Muscle of leg (tissue), 11 donors: ENCODE results near the gene PRKCZ. TPM values are rescaled to one million over a fixed set of nuclear protein-coding genes. Genes with fewer than 3 reads are reported as not detected.

Experiments used
- DNase-seq: peaks from one replicate; pipeline ENCODE4 v3.0.0; 2013
- H3K27ac ChIP-seq: one replicate; pipeline ENCODE4 v1.5.1; 2013; ENCODE audit warnings: mild to moderate bottlenecking, low read length, control low read depth
- H3K27me3 ChIP-seq: one replicate; pipeline ENCODE4 v1.6.1; 2013; ENCODE audit warnings: low read length; ENCODE audit not compliant: control insufficient read depth, insufficient read depth
- H3K36me3 ChIP-seq: one replicate; pipeline ENCODE4 v1.6.1; 2013; ENCODE audit warnings: low read length; ENCODE audit not compliant: control insufficient read depth, insufficient read depth
- H3K4me1 ChIP-seq: one replicate; pipeline ENCODE4 v1.6.1; 2013; ENCODE audit warnings: low read length; ENCODE audit not compliant: control insufficient read depth, insufficient read depth
- H3K4me3 ChIP-seq: one replicate; pipeline ENCODE4 v1.5.1; 2013; ENCODE audit warnings: low read length, control low read depth
- H3K9me3 ChIP-seq: replicated peaks from 2 replicates; pipeline ENCODE4 v1.6.1; 2013; ENCODE audit warnings: low read depth, low read length; ENCODE audit not compliant: control insufficient read depth
- WGBS: methylation state at CpG from one replicate; pipeline ENCODE4 v1.1.5; 2013; ENCODE audit warnings: missing lambda C conversion rate; ENCODE audit not compliant: insufficient coverage; 5-methylcytosine and 5-hydroxymethylcytosine counted together
- polyA plus RNA-seq, 8 donors: library from polyadenylated mRNA; unstranded; fragments of 120-200 nt; gene quantifications; one replicate each; pipeline versions ENCODE4 v1.2.1 to v1.2.3, GENCODE V29; 2013; ENCODE audit warnings: inconsistent platforms in 1 of 8, low replicate concordance in 1 of 8; ENCODE audit not compliant: insufficient read length in 8 of 8, insufficient read depth in 1 of 8
- total RNA-seq: library from RNA; stranded (reverse); fragments of 120-200 nt; gene quantifications from one replicate; pipeline ENCODE4 v1.2.4, GENCODE V29; 2013

PRKCZ gene
- total and polyA plus RNA-seq, 9 donors, result 4.0 to 10.5 (median 5.7) TPM

- WGBS, result under 1% methylated on average over 100 of the region's 100 CpGs
- Histone ChIP-seq H3K27ac (peak within 1 kb of the TSS; percentile 96), H3K4me1 (peaks cover 50% of the 10 kb centered on the region), H3K27me3 (no peaks in the 10 kb centered on the region), H3K4me3 (peak within 1 kb of the TSS; percentile 77), H3K9me3 (no peaks in the 10 kb centered on the region), H3K36me3 (peaks cover 3% of the 10 kb centered on the region)
- DNase-seq, result no peak
Measured at GRCh38 chr1:2228157-2228594, 178.0 kb downstream of the PRKCZ start, which contains the start of gene SKI. SKI (plus strand) TSS chr1:2228319; CDS start chr1:2228767, 448 bp downstream.

- H3K27ac ChIP-seq, result no peak overlapping the region
- DNase-seq, result no peak
- WGBS, result 0% methylated on average over 50 of the region's 50 CpGs
- peak overlapping the region; percentile 65 for H3K4me3 ChIP-seq
- H3K36me3 ChIP-seq, result peaks cover 3% of the 10 kb centered on the region
- H3K4me1 ChIP-seq, result peaks cover 55% of the 10 kb centered on the region
- no peaks in the 10 kb centered on the region for H3K27me3 ChIP-seq
- H3K9me3 ChIP-seq, result no peaks in the 10 kb centered on the region
Measured at GRCh38 chr1:2228694-2229036, 178.5 kb downstream of the PRKCZ start.

DNA sequence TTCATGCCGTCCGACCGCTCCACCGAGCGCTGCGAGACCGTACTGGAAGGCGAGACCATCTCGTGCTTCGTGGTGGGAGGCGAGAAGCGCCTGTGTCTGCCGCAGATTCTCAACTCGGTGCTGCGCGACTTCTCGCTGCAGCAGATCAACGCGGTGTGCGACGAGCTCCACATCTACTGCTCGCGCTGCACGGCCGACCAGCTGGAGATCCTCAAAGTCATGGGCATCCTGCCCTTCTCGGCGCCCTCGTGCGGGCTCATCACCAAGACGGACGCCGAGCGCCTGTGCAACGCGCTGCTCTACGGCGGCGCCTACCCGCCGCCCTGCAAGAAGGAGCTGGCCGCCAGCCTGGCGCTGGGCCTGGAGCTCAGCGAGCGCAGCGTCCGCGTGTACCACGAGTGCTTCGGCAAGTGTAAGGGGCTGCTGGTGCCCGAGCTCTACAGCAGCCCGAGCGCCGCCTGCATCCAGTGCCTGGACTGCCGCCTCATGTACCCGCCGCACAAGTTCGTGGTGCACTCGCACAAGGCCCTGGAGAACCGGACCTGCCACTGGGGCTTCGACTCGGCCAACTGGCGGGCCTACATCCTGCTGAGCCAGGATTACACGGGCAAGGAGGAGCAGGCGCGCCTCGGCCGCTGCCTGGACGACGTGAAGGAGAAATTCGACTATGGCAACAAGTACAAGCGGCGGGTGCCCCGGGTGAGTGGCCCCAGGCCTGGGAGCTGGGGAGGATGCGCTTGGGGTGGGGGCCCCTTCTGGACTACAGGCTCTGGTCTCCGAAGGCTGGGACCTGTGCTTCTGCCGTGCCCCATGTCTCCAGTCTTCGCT, 179.0 kb downstream of the PRKCZ start:
- Histone ChIP-seq H3K27me3 (no peaks in the 10 kb centered on the region), H3K4me1 (peaks cover 61% of the 10 kb centered on the region), H3K36me3 (peaks cover 3% of the 10 kb centered on the region), H3K27ac (peak overlapping the region; percentile 86), H3K4me3 (peak overlapping the region; percentile 65), H3K9me3 (no peaks in the 10 kb centered on the region)
- WGBS, result 2% methylated on average over 77 of the region's 77 CpGs
- peak; percentile 83 for DNase-seq

DNA sequence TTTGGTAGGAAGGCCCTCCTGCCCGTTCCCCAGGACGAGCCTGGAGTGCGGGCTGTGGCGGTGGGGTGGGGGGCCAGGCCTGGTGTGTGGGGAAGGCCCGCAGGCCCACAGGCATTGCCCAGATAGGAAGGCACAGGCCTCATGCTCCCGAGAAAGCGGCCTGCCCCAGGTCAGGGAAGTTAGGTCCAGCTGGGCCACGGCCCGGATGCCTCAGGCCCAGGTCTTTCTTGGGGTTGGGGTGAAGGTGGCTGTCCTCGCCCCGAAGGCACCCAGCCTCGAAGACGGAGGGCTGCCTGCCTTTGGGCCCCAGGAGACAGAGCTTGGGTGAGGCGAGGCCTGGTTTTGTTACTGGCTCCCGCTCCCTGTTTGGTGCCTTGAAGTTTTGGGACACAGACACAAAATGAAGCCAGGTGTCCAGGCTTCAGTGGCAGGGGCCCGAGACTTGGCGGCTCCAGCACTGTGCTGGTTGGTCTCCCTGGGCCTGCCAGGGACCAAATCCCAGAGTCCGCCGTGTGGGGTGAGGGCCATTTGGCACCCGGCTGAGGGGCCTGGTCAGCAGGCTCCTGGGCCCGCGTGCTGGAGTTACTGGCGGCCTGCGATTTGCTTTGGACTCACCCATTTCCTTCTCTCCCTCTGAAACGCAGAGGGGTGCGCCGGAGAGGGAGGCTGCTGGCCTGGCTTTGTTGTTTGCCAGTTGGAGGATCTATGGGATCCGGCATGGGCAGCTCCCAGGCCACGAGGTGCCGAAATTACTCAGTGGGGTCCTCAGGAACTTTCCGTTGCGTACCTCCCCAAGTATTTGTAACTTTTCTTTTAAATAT, 179.9 kb downstream of the PRKCZ start:
- peak; percentile 63 for DNase-seq
- Histone ChIP-seq H3K4me1 (peaks cover 63% of the 10 kb centered on the region), H3K4me3 (peak overlapping the region; percentile 65), H3K27ac (peak overlapping the region; percentile 86), H3K27me3 (no peaks in the 10 kb centered on the region), H3K36me3 (peaks cover 3% of the 10 kb centered on the region), H3K9me3 (no peaks in the 10 kb centered on the region)
- 11% methylated on average over 20 of the region's 32 CpGs for WGBS

GRCh38 chr1:2230781-2231531, 180.7 kb downstream of the PRKCZ start:
- peak overlapping the region; percentile 65 for H3K4me3 ChIP-seq
- peaks cover 71% of the 10 kb centered on the region for H3K4me1 ChIP-seq
- peak; percentile 63 for DNase-seq

DNA sequence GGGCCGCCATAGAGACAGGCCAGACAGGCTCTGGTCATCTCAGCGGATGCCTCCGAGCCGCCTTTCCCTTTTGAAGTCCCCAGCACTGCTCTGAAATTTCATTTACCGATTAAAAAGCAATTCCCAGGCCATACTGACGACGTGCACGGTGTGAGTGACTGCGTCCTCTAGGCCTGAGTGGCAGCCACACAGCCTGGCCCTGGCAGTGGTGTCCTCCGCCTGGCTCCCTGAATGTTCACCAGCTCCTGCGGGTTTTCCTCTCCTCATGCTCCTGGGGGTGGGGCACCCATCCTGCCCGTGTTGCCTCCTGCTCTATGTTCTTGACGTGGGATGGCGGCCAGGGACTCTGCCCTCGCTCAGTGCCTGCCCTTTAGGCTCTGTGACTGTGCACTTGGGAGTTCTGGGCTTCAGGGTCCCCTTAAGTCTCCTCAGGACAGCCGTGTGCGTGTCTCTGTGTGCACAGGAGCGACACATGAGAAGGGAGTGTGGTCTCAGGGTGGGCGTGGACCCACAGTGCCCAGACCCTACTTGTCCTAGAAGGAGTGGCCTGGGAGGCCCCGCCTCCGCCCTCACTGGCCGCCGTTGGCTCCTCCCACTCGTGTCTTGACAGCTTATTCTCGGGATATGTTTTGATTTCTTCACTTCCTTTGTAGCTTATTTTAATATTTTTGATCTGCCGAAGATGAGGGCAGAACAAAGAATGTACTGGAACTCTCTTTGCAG, 181.5 kb downstream of the PRKCZ start:
- DNase-seq, result peak; percentile 71
- peaks cover 3% of the 10 kb centered on the region for H3K36me3 ChIP-seq
- peaks cover 68% of the 10 kb centered on the region for H3K4me1 ChIP-seq
- WGBS, result 14% methylated on average over 23 of the region's 26 CpGs
- H3K27ac ChIP-seq, result peak overlapping the region; percentile 86
- H3K27me3 ChIP-seq, result no peaks in the 10 kb centered on the region
- peak overlapping the region; percentile 65 for H3K4me3 ChIP-seq
- H3K9me3 ChIP-seq, result no peaks in the 10 kb centered on the region

More at GRCh38 chr1:2230781-2231531, 180.7 kb downstream of the PRKCZ start:
- WGBS, result 12% methylated on average over 23 of the region's 30 CpGs
- H3K9me3 ChIP-seq, result no peaks in the 10 kb centered on the region
- H3K27ac ChIP-seq, result peak overlapping the region; percentile 86
- H3K27me3 ChIP-seq, result no peaks in the 10 kb centered on the region
- peaks cover 3% of the 10 kb centered on the region for H3K36me3 ChIP-seq

GRCh38 chr1:2232255-2232915, 182.2 kb downstream of the PRKCZ start:
- Histone ChIP-seq H3K36me3 (peaks cover 3% of the 10 kb centered on the region), H3K4me1 (peaks cover 71% of the 10 kb centered on the region), H3K9me3 (no peaks in the 10 kb centered on the region), H3K27ac (peak overlapping the region; percentile 79), H3K4me3 (peak overlapping the region; percentile 33), H3K27me3 (no peaks in the 10 kb centered on the region)
- WGBS, result 27% methylated on average over 9 of the region's 17 CpGs
- DNase-seq, result no peak

DNA sequence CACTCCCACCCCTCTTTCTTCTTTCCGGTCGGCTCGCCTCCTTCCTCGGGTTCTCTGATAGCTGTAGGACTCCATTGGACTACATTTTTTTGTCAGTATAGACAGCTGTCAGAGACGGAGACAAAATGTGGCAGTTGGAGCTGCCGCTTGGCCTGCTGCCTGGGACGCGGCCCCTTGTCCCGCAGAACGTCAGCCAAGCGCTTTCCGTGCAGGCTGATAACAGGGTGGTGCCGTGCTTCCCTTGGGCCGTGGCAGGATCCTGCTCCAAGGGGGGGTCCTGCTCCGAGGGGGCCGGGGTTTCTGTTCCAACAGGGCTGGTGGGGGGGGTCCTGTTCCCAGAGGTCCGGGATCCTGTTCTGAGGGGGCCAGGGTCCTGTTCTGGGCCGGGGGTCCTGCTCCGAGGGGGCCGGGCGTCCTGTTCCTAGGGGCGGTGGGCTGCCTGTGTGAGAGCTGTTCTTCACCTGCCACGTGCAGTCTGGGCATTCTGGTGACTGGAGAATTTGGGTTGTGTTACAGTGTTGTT, 182.8 kb downstream of the PRKCZ start:
- DNase-seq, result no peak
- no peaks in the 10 kb centered on the region for H3K27me3 ChIP-seq
- H3K36me3 ChIP-seq, result peaks cover 4% of the 10 kb centered on the region
- no peaks in the 10 kb centered on the region for H3K9me3 ChIP-seq
- peaks cover 77% of the 10 kb centered on the region for H3K4me1 ChIP-seq
- 23% methylated on average over 21 of the region's 23 CpGs for WGBS
- peak overlapping the region; percentile 33 for H3K4me3 ChIP-seq
- H3K27ac ChIP-seq, result peak overlapping the region; percentile 79

DNA sequence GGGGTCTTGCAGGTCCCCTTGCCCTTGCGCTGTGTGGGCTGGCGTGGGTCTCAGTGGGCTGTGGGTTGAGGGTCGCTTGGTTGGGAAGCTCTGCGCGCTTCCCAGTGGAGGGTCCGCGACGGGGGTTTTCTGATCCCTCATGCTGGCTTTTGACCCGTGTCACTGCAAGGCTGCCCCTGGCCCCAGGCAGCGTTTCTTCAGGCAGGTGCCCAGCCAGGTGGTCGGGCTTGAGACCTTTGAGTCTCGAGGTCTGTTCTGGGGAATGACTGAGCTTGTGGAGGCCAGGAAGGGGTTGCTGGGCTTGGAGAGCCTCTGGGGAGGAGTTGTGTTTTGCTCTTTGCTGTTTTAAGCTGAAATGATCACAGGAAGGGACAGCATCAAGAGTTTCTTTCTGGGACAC, 183.3 kb downstream of the PRKCZ start:
- 43% methylated on average over 9 of the region's 12 CpGs for WGBS
- no peaks in the 10 kb centered on the region for H3K27me3 ChIP-seq

More for the DNA sequence above, 183.3 kb downstream of the PRKCZ start:
- H3K9me3 ChIP-seq, result no peaks in the 10 kb centered on the region
- H3K36me3 ChIP-seq, result peaks cover 7% of the 10 kb centered on the region
- peaks cover 82% of the 10 kb centered on the region for H3K4me1 ChIP-seq
- DNase-seq, result no peak
- peak overlapping the region; percentile 2 for H3K27ac ChIP-seq
- H3K4me3 ChIP-seq, result no peak overlapping the region
